WTC11 (cell line): Measurements from ENCODE around the gene UNKL. TPM values are rescaled to one million over a fixed set of nuclear protein-coding genes. Genes with fewer than 3 reads are reported as not detected.

Experiments used
- ATAC-seq: fragments of 200-7000 bp; cut with Tn5 transposase; 2 replicates; pipeline ENCODE4 v1.10.0; 2021; ENCODE audit warnings: mild to moderate bottlenecking, moderate library complexity
- CTCF ChIA-PET: fragments of 300-600 bp; sonication (Branson Sonifier 250); formaldehyde crosslinking; loops from one replicate; lab custom pipeline; 2021; ENCODE audit warnings: antibody characterized with exemption; lab: Charles Lee
- POLR2A ChIA-PET: fragments of 350-600 bp; sonication (Branson Sonifier 250); formaldehyde crosslinking; loops from one replicate; lab custom pipeline; 2021; ENCODE audit warnings: antibody characterized with exemption; lab: Charles Lee
- DNase-seq: peaks from one replicate; pipeline ENCODE4 v3.0.0; 2021; ENCODE audit warnings: low spot score
- H3K27ac Mint-ChIP-seq: 2 replicates; pipeline ENCODE4 v1.8.0; 2021; ENCODE audit warnings: mixed read lengths
- H3K27me3 Mint-ChIP-seq: 2 replicates; pipeline ENCODE4 v1.8.0; 2021; ENCODE audit warnings: low read depth, mild to moderate bottlenecking, moderate library complexity, mixed read lengths
- H3K36me3 Mint-ChIP-seq: 2 replicates; pipeline ENCODE4 v1.8.0; 2021; ENCODE audit warnings: mixed read lengths
- H3K4me1 Mint-ChIP-seq: 2 replicates; pipeline ENCODE4 v1.8.0; 2022; ENCODE audit warnings: mixed read lengths
- H3K4me3 Mint-ChIP-seq: 2 replicates; pipeline ENCODE4 v1.8.0; 2021; ENCODE audit warnings: mild to moderate bottlenecking, moderate library complexity, mixed read lengths
- H3K9me3 Mint-ChIP-seq: 2 replicates; pipeline ENCODE4 v1.8.0; 2021; ENCODE audit warnings: mixed read lengths
- CREB1 ChIP-seq: sonication (generic); formaldehyde crosslinking; IDR thresholded peaks from 2 replicates; pipeline ENCODE4 v1.8.0; 2023; ENCODE audit warnings: mild to moderate bottlenecking, missing genetic modification reagents
- ETV6 ChIP-seq: sonication (generic); formaldehyde crosslinking; IDR thresholded peaks from 2 replicates; pipeline ENCODE4 v1.8.1; 2022; ENCODE audit warnings: mild to moderate bottlenecking, missing genetic modification reagents
- MXD4 ChIP-seq: fragments of 250-450 bp; sonication (Bioruptor Pico); IDR thresholded peaks from 2 replicates; pipeline ENCODE4 v1.8.0; 2021; ENCODE audit warnings: mild to moderate bottlenecking, moderate library complexity, borderline replicate concordance
- PRDM15 ChIP-seq: sonication (generic); formaldehyde crosslinking; IDR thresholded peaks from 2 replicates; pipeline ENCODE4 v1.8.0; 2022; ENCODE audit warnings: missing genetic modification reagents
- RELA ChIP-seq: sonication (generic); formaldehyde crosslinking; IDR thresholded peaks from 2 replicates; pipeline ENCODE4 v1.8.1; 2022; ENCODE audit warnings: missing genetic modification reagents, mild to moderate bottlenecking, borderline replicate concordance
- RORB ChIP-seq: fragments of 250-450 bp; sonication (Bioruptor Pico); IDR thresholded peaks from 2 replicates; pipeline ENCODE4 v1.9.0; 2021; ENCODE audit warnings: mild to moderate bottlenecking
- TEAD4 ChIP-seq: sonication (generic); formaldehyde crosslinking; IDR thresholded peaks from 2 replicates; pipeline ENCODE4 v1.8.0; 2022; ENCODE audit warnings: mild to moderate bottlenecking, missing genetic modification reagents
- ZBTB43 ChIP-seq: sonication (generic); formaldehyde crosslinking; IDR thresholded peaks from 2 replicates; pipeline ENCODE4 v1.8.1; 2023; ENCODE audit warnings: mild to moderate bottlenecking, missing genetic modification reagents
- ZNF121 ChIP-seq: sonication (generic); formaldehyde crosslinking; IDR thresholded peaks from 2 replicates; pipeline ENCODE4 v1.8.0; 2023; ENCODE audit warnings: missing genetic modification reagents
- ZNF281 ChIP-seq: sonication (generic); formaldehyde crosslinking; IDR thresholded peaks from 2 replicates; pipeline ENCODE4 v1.8.0; 2023; ENCODE audit warnings: mild to moderate bottlenecking, missing genetic modification reagents
- total RNA-seq: library from RNA; stranded (reverse); gene quantifications from 3 replicates; pipeline ENCODE4 v1.2.3, GENCODE V29; 2021
- TF ChIP-seq, protein P1 (sequence below): sonication (generic); formaldehyde crosslinking; IDR thresholded peaks from 2 replicates; pipeline ENCODE4 v1.8.0; 2022; ENCODE audit warnings: mild to moderate bottlenecking, missing genetic modification reagents
- TF ChIP-seq, protein P2 (sequence below): sonication (generic); formaldehyde crosslinking; IDR thresholded peaks from 2 replicates; pipeline ENCODE4 v1.8.0; 2023; ENCODE audit warnings: missing genetic modification reagents, mild to moderate bottlenecking, borderline replicate concordance
- TF ChIP-seq, protein P3 (sequence below): sonication (generic); formaldehyde crosslinking; IDR thresholded peaks from 2 replicates; pipeline ENCODE4 v1.8.0; 2022; ENCODE audit warnings: mild to moderate bottlenecking, missing genetic modification reagents

The UNKL gene
- total RNA-seq, 1 experiment from 2014 or later = 53.3 TPM

- ATAC-seq (no peak), DNase-seq (no peak)
- TF ChIP-seq, protein P1, sequence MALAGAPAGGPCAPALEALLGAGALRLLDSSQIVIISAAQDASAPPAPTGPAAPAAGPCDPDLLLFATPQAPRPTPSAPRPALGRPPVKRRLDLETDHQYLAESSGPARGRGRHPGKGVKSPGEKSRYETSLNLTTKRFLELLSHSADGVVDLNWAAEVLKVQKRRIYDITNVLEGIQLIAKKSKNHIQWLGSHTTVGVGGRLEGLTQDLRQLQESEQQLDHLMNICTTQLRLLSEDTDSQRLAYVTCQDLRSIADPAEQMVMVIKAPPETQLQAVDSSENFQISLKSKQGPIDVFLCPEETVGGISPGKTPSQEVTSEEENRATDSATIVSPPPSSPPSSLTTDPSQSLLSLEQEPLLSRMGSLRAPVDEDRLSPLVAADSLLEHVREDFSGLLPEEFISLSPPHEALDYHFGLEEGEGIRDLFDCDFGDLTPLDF (CRISPR knock-in tag) = no peak
- TF ChIP-seq PRDM15 (no peak), ZNF121 (CRISPR knock-in tag) (no peak), ZBTB43 (CRISPR knock-in tag) (no peak), RELA (no peak)
- TF ChIP-seq, protein P2, sequence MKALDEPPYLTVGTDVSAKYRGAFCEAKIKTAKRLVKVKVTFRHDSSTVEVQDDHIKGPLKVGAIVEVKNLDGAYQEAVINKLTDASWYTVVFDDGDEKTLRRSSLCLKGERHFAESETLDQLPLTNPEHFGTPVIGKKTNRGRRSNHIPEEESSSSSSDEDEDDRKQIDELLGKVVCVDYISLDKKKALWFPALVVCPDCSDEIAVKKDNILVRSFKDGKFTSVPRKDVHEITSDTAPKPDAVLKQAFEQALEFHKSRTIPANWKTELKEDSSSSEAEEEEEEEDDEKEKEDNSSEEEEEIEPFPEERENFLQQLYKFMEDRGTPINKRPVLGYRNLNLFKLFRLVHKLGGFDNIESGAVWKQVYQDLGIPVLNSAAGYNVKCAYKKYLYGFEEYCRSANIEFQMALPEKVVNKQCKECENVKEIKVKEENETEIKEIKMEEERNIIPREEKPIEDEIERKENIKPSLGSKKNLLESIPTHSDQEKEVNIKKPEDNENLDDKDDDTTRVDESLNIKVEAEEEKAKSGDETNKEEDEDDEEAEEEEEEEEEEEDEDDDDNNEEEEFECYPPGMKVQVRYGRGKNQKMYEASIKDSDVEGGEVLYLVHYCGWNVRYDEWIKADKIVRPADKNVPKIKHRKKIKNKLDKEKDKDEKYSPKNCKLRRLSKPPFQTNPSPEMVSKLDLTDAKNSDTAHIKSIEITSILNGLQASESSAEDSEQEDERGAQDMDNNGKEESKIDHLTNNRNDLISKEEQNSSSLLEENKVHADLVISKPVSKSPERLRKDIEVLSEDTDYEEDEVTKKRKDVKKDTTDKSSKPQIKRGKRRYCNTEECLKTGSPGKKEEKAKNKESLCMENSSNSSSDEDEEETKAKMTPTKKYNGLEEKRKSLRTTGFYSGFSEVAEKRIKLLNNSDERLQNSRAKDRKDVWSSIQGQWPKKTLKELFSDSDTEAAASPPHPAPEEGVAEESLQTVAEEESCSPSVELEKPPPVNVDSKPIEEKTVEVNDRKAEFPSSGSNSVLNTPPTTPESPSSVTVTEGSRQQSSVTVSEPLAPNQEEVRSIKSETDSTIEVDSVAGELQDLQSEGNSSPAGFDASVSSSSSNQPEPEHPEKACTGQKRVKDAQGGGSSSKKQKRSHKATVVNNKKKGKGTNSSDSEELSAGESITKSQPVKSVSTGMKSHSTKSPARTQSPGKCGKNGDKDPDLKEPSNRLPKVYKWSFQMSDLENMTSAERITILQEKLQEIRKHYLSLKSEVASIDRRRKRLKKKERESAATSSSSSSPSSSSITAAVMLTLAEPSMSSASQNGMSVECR = no peak
- H3K4me3 Mint-ChIP-seq = no peak overlapping the region
- H3K27ac Mint-ChIP-seq = no peak overlapping the region
- no peaks in the 10 kb centered on the region for H3K9me3 Mint-ChIP-seq
- POLR2A ChIA-PET = interaction anchor here (1.1 kb wide), 1 partner anchor 13 kb away, joined by 3 read pairs; no protein-coding TSS in a partner anchor
- no peaks in the 10 kb centered on the region for H3K27me3 Mint-ChIP-seq
- CTCF ChIA-PET = interaction anchor here (1.2 kb wide), 1 partner anchor 259 kb away, joined by 3 read pairs; no protein-coding TSS in a partner anchor
- no peaks in the 10 kb centered on the region for H3K4me1 Mint-ChIP-seq
- H3K36me3 Mint-ChIP-seq = peaks cover 4% of the 10 kb centered on the region; the same call in 1 of the 2 replicates
These were observed 32.0 kb upstream of the UNKL start for GRCh38 chr16:1446296-1447080.

DNA sequence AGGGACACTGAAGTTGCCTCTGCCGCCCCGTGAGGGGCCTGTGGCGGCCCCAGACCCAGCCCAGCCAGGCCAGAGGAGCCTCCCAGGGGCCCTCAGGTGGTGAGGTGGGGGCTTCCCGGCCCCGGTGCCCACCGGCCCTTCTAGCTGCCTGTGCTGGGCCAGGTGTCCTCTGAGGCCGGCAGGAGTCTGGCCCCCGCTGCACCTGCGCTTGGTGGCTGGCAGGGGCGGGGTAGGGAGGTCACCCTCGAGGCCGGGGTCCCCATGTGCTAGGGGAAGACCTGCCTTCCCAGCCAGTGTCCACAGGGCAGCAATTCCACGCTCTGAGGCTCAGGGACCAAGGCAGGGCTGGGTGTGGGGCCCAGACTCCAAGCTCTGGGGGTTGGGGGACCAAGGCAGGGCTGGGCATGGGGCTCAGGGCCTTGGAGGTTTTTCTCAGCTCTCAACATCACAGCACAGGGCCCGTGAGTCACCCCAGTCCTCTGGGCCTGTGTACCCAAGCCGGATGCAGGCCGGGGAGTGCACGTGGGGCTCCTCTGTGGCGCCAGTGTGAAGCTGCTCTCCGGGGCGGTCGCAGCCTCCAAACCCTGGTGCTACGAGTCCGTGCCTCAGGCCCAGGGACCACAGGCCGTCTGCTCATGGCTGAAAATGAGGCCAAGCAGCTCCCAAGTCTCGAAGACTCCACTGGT lies 31.2 kb upstream of the UNKL start:
- CTCF ChIA-PET = no interaction called here
- POLR2A ChIA-PET = interaction anchor here (1.1 kb wide), 1 partner anchor 14 kb away, joined by 3 read pairs; no protein-coding TSS in a partner anchor
- ATAC-seq = no peak
- DNase-seq = no peak
- H3K4me1 Mint-ChIP-seq = no peaks in the 10 kb centered on the region
- no peak overlapping the region for H3K27ac Mint-ChIP-seq
- peaks cover 2% of the 10 kb centered on the region; the same call in 1 of the 2 replicates for H3K36me3 Mint-ChIP-seq
- no peak overlapping the region for H3K4me3 Mint-ChIP-seq
- no peaks in the 10 kb centered on the region for H3K9me3 Mint-ChIP-seq
- no peaks in the 10 kb centered on the region for H3K27me3 Mint-ChIP-seq
- TF ChIP-seq ZNF281 (CRISPR knock-in tag) (no peak), CREB1 (CRISPR knock-in tag) (no peak), RORB (no peak), ETV6 (no peak), TEAD4 (CRISPR knock-in tag) (no peak), MXD4 (CRISPR knock-in tag) (no peak)
- TF ChIP-seq, protein P3, sequence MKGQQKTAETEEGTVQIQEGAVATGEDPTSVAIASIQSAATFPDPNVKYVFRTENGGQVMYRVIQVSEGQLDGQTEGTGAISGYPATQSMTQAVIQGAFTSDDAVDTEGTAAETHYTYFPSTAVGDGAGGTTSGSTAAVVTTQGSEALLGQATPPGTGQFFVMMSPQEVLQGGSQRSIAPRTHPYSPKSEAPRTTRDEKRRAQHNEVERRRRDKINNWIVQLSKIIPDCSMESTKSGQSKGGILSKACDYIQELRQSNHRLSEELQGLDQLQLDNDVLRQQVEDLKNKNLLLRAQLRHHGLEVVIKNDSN (CRISPR knock-in tag) = no peak
- TF ChIP-seq, protein P2 = no peak
